H1 (cell line): Measurements from ENCODE around the gene ZNF674. TPM values are rescaled to one million over a fixed set of nuclear protein-coding genes. Genes with fewer than 3 reads are reported as not detected.

Experiments used
- CTCF ChIA-PET: fragments of 300-600 bp; sonication (Branson Sonifier 250); formaldehyde crosslinking; loops from one replicate; lab custom pipeline; 2021; ENCODE audit not compliant: partially characterized antibody; lab: Charles Lee
- POLR2A ChIA-PET: fragments of 300-600 bp; sonication (Branson Sonifier 250); formaldehyde crosslinking; loops from one replicate; lab custom pipeline; 2021; ENCODE audit warnings: inconsistent platforms; ENCODE audit not compliant: partially characterized antibody; lab: Charles Lee
- DNase-seq, 2 experiments: peaks; one replicate each; pipeline versions ENCODE4 v3.0.0 to v3.0.0-alpha.2; 2010 to 2022; ENCODE audit warnings: low spot score in 2 of 2, low read depth in 1 of 2, mixed read lengths in 1 of 2
- FAIRE-seq: peaks from 2 replicates; lab custom pipeline; 2011; peaks lifted over from hg19 to GRCh38; lab: Jason Lieb, UNC
- H2AFZ ChIP-seq: 2 replicates; pipeline ENCODE4 v1.8.1; 2012; ENCODE audit warnings: low read length, inconsistent platforms
- H2AK5ac ChIP-seq: 2 replicates; pipeline ENCODE4 v1.6.1; 2013; ENCODE audit warnings: low read depth, low read length
- H2BK120ac ChIP-seq: replicated peaks from 2 replicates; pipeline ENCODE3; 2013; ENCODE audit warnings: low read depth, low read length, inconsistent platforms
- H2BK12ac ChIP-seq: 2 replicates; pipeline ENCODE4 v1.6.1; 2013; ENCODE audit warnings: low read depth, low read length
- H2BK15ac ChIP-seq: 2 replicates; pipeline ENCODE4 v1.6.1; 2013; ENCODE audit warnings: low read length
- H2BK20ac ChIP-seq: 2 replicates; pipeline ENCODE4 v1.6.1; 2013; ENCODE audit warnings: low read length
- H2BK5ac ChIP-seq: 2 replicates; pipeline ENCODE4 v1.6.1; 2013; ENCODE audit warnings: low read depth, low read length
- H3K14ac ChIP-seq: 2 replicates; pipeline ENCODE4 v1.6.1; 2013; ENCODE audit warnings: inconsistent platforms; ENCODE audit not compliant: insufficient read length
- H3K18ac ChIP-seq: 2 replicates; pipeline ENCODE4 v1.6.1; 2013; ENCODE audit warnings: low read length; ENCODE audit errors: extremely low read depth
- H3K23ac ChIP-seq: 2 replicates; pipeline ENCODE4 v1.6.1; 2013; ENCODE audit warnings: inconsistent platforms; ENCODE audit not compliant: insufficient read length
- H3K23me2 ChIP-seq: 2 replicates; pipeline ENCODE4 v1.6.1; 2013; ENCODE audit warnings: low read depth, low read length
- H3K27ac ChIP-seq: 2 replicates; pipeline ENCODE4 v1.6.1; 2011; ENCODE audit warnings: low read depth, low read length, inconsistent platforms
- H3K27me3 ChIP-seq, 4 experiments: replicated peaks in 1 of 4; 1 replicate in 1 of 4; 2 replicates in 3 of 4; pipeline versions ENCODE4 v1.6.1 to v1.8.1; 2011 to 2013; ENCODE audit warnings: low read length in 3 of 4, mild to moderate bottlenecking in 3 of 4, inconsistent platforms in 2 of 4, mixed read lengths in 2 of 4, moderate library complexity in 1 of 4; ENCODE audit not compliant: control insufficient read depth in 3 of 4, insufficient read depth in 3 of 4; ENCODE audit errors: extremely low read depth in 1 of 4
- H3K36me3 ChIP-seq, 4 experiments: 2 replicates each; pipeline versions ENCODE4 v1.6.1 to v1.8.1; 2011 to 2013; ENCODE audit warnings: mild to moderate bottlenecking in 4 of 4, low read length in 3 of 4, moderate library complexity in 2 of 4, control low read depth in 1 of 4, inconsistent platforms in 1 of 4; ENCODE audit not compliant: insufficient read depth in 4 of 4, control insufficient read depth in 2 of 4
- H3K4ac ChIP-seq: replicated peaks from 2 replicates; pipeline ENCODE3; 2013; ENCODE audit warnings: low read length, low read depth, mixed read lengths, inconsistent platforms; ENCODE audit not compliant: insufficient read length
- H3K4me1 ChIP-seq, 4 experiments: replicated peaks in 1 of 4; 1 replicate in 1 of 4; 2 replicates in 3 of 4; pipeline versions ENCODE4 v1.6.1 to v1.8.1; 2011 to 2013; ENCODE audit warnings: low read length in 3 of 4, inconsistent platforms in 2 of 4, mixed read lengths in 1 of 4; ENCODE audit not compliant: insufficient read depth in 4 of 4, control insufficient read depth in 3 of 4
- H3K4me2 ChIP-seq, 2 experiments: 2 replicates each; pipeline versions ENCODE4 v1.6.1 to v1.8.1; 2011 to 2013; ENCODE audit warnings: low read depth in 2 of 2, low read length in 2 of 2, control low read depth in 1 of 2, inconsistent platforms in 1 of 2, mild to moderate bottlenecking in 1 of 2; ENCODE audit not compliant: insufficient read depth in 1 of 2
- H3K4me3 ChIP-seq, 4 experiments: fragments of 200-600, 300-600 bp in 1 of 4; sonication (generic), shearing (Covaris generic), sonication (Bioruptor Twin) in 1 of 4; 2 replicates each; pipeline versions ENCODE4 v1.5.1 to v1.8.1; 2011 to 2016; ENCODE audit warnings: low read length in 4 of 4, low read depth in 3 of 4, control low read depth in 2 of 4, inconsistent platforms in 2 of 4, mild to moderate bottlenecking in 2 of 4, mixed read lengths in 1 of 4, moderate library complexity in 1 of 4; ENCODE audit not compliant: insufficient read depth in 2 of 4; ENCODE audit errors: extremely low read depth in 1 of 4
- H3K56ac ChIP-seq: replicated peaks from 2 replicates; pipeline ENCODE3; 2013; ENCODE audit warnings: low read depth, mild to moderate bottlenecking, mixed read lengths, low read length, inconsistent platforms; ENCODE audit not compliant: insufficient read length
- H3K79me1 ChIP-seq: 2 replicates; pipeline ENCODE4 v1.6.1; 2013; ENCODE audit warnings: low read depth, low read length, control low read depth
- H3K79me2 ChIP-seq, 2 experiments: 2 replicates each; pipeline versions ENCODE4 v1.6.1 to v1.8.1; 2012 to 2013; ENCODE audit warnings: low read length in 2 of 2, mild to moderate bottlenecking in 2 of 2, inconsistent platforms in 1 of 2; ENCODE audit not compliant: insufficient read depth in 2 of 2, control insufficient read depth in 1 of 2
- H3K9ac ChIP-seq, 4 experiments: replicated peaks in 1 of 4; 1 replicate in 1 of 4; 2 replicates in 3 of 4; pipeline versions ENCODE4 v1.6.1 to v1.8.1; 2011 to 2013; ENCODE audit warnings: low read depth in 3 of 4, low read length in 3 of 4, control low read depth in 2 of 4, mild to moderate bottlenecking in 2 of 4, moderate library complexity in 2 of 4, inconsistent platforms in 1 of 4; ENCODE audit errors: extremely low read depth in 1 of 4
- H3K9me3 ChIP-seq, 2 experiments: 2 replicates each; pipeline versions ENCODE4 v1.6.1 to v1.8.1; 2012 to 2013; ENCODE audit warnings: mild to moderate bottlenecking in 2 of 2, moderate library complexity in 2 of 2, control low read depth in 1 of 2, inconsistent platforms in 1 of 2, low read depth in 1 of 2, low read length in 1 of 2, mixed read lengths in 1 of 2; ENCODE audit not compliant: insufficient read depth in 2 of 2
- H4K20me1 ChIP-seq, 2 experiments: replicated peaks in 1 of 2; 2 replicates each; pipeline versions ENCODE3 to v1.8.1; 2011 to 2013; ENCODE audit warnings: inconsistent platforms in 2 of 2, low read length in 2 of 2, mild to moderate bottlenecking in 1 of 2; ENCODE audit not compliant: insufficient read depth in 2 of 2, control insufficient read depth in 1 of 2
- H4K5ac ChIP-seq: 2 replicates; pipeline ENCODE4 v1.6.1; 2013; ENCODE audit warnings: low read length, low read depth, mixed read lengths, inconsistent platforms; ENCODE audit not compliant: insufficient read length
- H4K8ac ChIP-seq: 2 replicates; pipeline ENCODE4 v1.8.0; 2013; ENCODE audit warnings: mild to moderate bottlenecking, moderate library complexity, low read length, inconsistent platforms; ENCODE audit not compliant: insufficient read depth; ENCODE audit errors: extremely low read depth
- H4K91ac ChIP-seq: replicated peaks from 2 replicates; pipeline ENCODE3; 2013; ENCODE audit warnings: low read length, mixed read lengths, inconsistent platforms; ENCODE audit not compliant: insufficient read length
- CREB1 ChIP-seq: IDR thresholded peaks from 2 replicates; pipeline ENCODE4 v1.6.1; 2012; ENCODE audit warnings: inconsistent platforms
- GABPA ChIP-seq: IDR thresholded peaks from 2 replicates; pipeline ENCODE4 v1.6.1; 2011; ENCODE audit warnings: mild to moderate bottlenecking, low read length, moderate library complexity, borderline replicate concordance; ENCODE audit not compliant: insufficient read depth
- POLR2AphosphoS5 ChIP-seq: IDR thresholded peaks from 2 replicates; pipeline ENCODE4 v1.6.1; 2011; ENCODE audit warnings: low read depth, low read length
- TBP ChIP-seq: IDR thresholded peaks from 2 replicates; pipeline ENCODE4 v1.6.1; 2011; ENCODE audit warnings: low read depth, low read length, improper control_type of control experiment
- TCF12 ChIP-seq: IDR thresholded peaks from 2 replicates; pipeline ENCODE4 v1.6.1; 2011; ENCODE audit warnings: low read depth, mild to moderate bottlenecking, low read length
- WGBS, 2 experiments: shearing (Covaris generic) in 1 of 2; methylation state at CpG; one replicate each; pipeline versions ENCODE4 v1.1.6 to v1.1.7; 2013 to 2015; ENCODE audit warnings: low lambda C conversion rate in 2 of 2, mixed read lengths in 2 of 2, inconsistent platforms in 1 of 2, low coverage in 1 of 2, missing lambda C conversion rate in 1 of 2; ENCODE audit not compliant: insufficient replicate concordance in 2 of 2, insufficient coverage in 1 of 2, insufficient read length in 1 of 2; ENCODE audit errors: extremely low coverage in 1 of 2, missing lambda C conversion rate in 1 of 2; 5-methylcytosine and 5-hydroxymethylcytosine counted together
- long read RNA-seq, 2 experiments: library from RNA in 1 of 2; library from capped mRNA in 1 of 2; stranded (forward); transcript quantifications; one replicate each; pipeline ENCODE4 v2.0.0, GENCODE V29; 2021; ENCODE audit warnings: inconsistent platforms in 1 of 2
- polyA minus RNA-seq, 3 experiments: library from RNA; depleted of rRNA, polyadenylated mRNA; stranded (reverse); fragments of >200 nt; gene quantifications; 1 replicate in 2 of 3; 2 replicates in 1 of 3; pipeline ENCODE4 v1.2.3, GENCODE V29; 2011
- polyA plus RNA-seq, 7 experiments: library from polyadenylated mRNA; depleted of rRNA in 3 of 7; stranded (reverse) in 5 of 7; unstranded in 2 of 7; fragments of >200 nt in 5 of 7; fragments of 200-250 nt in 2 of 7; gene quantifications; 1 replicate in 5 of 7; 2 replicates in 1 of 7; 4 replicates in 1 of 7; pipeline versions ENCODE4 v1.2.1 to v1.2.3, GENCODE V29; 2011 to 2013; ENCODE audit warnings: missing spikeins in 2 of 7, mixed read lengths in 2 of 7
- total RNA-seq: library from RNA; stranded (reverse); fragmentation: NEBNext Ultra II Directional; extraction: Animal tissue kit (Norgen Biotek cat#: 25700); gene quantifications from 2 replicates; pipeline ENCODE4 v1.2.1, GENCODE V29; 2021
- TF ChIP-seq, protein P1 (sequence below), 3 experiments: IDR thresholded peaks; 1 replicate in 2 of 3; 2 replicates in 1 of 3; pipeline versions ENCODE4 v1.5.1 to v1.6.1; 2011; ENCODE audit warnings: low read length in 3 of 3, mild to moderate bottlenecking in 3 of 3, inconsistent platforms in 2 of 3, low read depth in 1 of 3, moderate library complexity in 1 of 3; ENCODE audit not compliant: insufficient read depth in 1 of 3; ENCODE audit errors: control extremely low read depth in 1 of 3

Gene ZNF674
- total RNA-seq (6.1 and 7.4 TPM in 2 replicates), polyA plus RNA-seq (2011; rRNA removed) (2.0 and 2.4 TPM in 2 replicates), polyA minus RNA-seq (2011; rRNA and poly(A)+ RNA removed) (20.6 and 24.3 TPM in 2 replicates)
- polyA plus RNA-seq (2011; cell fraction: cytosol; rRNA removed), result 2.6 TPM
- 6.5 TPM for polyA plus RNA-seq (2011; cell fraction: nucleus; rRNA removed)
- 2.7 to 5.5 TPM (median 3.8 TPM) in 4 replicates for polyA plus RNA-seq (2012, experiment 1 of 2)
- polyA plus RNA-seq (2012, experiment 2 of 2), result 0.35 TPM
- polyA plus RNA-seq (2013, experiment 1 of 2), result 2.4 TPM
- polyA plus RNA-seq (2013, experiment 2 of 2), result 2.6 TPM
- 4.2 TPM for polyA minus RNA-seq (2011; cell fraction: cytosol; rRNA and poly(A)+ RNA removed)
- polyA minus RNA-seq (2011; cell fraction: nucleus; rRNA and poly(A)+ RNA removed), result 34.8 TPM
- long read RNA-seq, experiment 1, partial matches to known transcripts, result 0 of 3 reads
- long read RNA-seq, experiment 1, other reads (novel, unspliced or antisense), result 3 of 3 reads
- long read RNA-seq, experiment 2, partial matches to known transcripts, result 0 of 1 reads
- long read RNA-seq, experiment 2, other reads (novel, unspliced or antisense), result 1 of 1 reads

- Histone ChIP-seq H3K9ac (peak within 1 kb of the TSS; percentile 68 to 88 (median 74); a peak in 6 of 7 replicates), H3K27ac (peak within 1 kb of the TSS; percentile 58; the same call in 1 of the 2 replicates), H2AFZ (no peak within 1 kb of the TSS), H4K8ac (no peak within 1 kb of the TSS), H2AK5ac (no peak within 1 kb of the TSS), H2BK120ac (no peak within 1 kb of the TSS), H3K79me2 (peaks cover 11 to 32% of the 10 kb centered on the region in 2 experiments; a peak in 3 of 4 replicates), H3K56ac (peak within 1 kb of the TSS; percentile 46), H3K23me2 (no peaks in the 10 kb centered on the region), H2BK20ac (no peak within 1 kb of the TSS), H3K18ac (no peak within 1 kb of the TSS; the same call in none of the 2 replicates), H4K91ac (peak within 1 kb of the TSS; percentile 91), H2BK12ac (no peak within 1 kb of the TSS), H3K14ac (no peak within 1 kb of the TSS), H2BK5ac (peak within 1 kb of the TSS; percentile 52), H3K23ac (no peak within 1 kb of the TSS), H3K36me3 (peaks cover 0 to 28% (median 3%) of the 10 kb centered on the region in 4 experiments; a peak in 3 of 8 replicates), H3K4me2 (peak within 1 kb of the TSS; percentile 80 to 86), H3K9me3 (peaks cover 0 to 2% of the 10 kb centered on the region in 2 experiments; a peak in 1 of 4 replicates), H4K20me1 (no peaks in the 10 kb centered on the region), H2BK15ac (no peak within 1 kb of the TSS), H3K4ac (no peak within 1 kb of the TSS), H3K27me3 (no peaks in the 10 kb centered on the region), H4K5ac (peak within 1 kb of the TSS; percentile 76), H3K4me3 (peak within 1 kb of the TSS; percentile 65 to 92 (median 88)), H3K79me1 (no peaks in the 10 kb centered on the region), H3K4me1 (peaks cover 0 to 3% (median 1%) of the 10 kb centered on the region in 4 experiments; a peak in 1 of 7 replicates)
- DNase-seq (peak; percentile 59 to 82), FAIRE-seq (no peak)
- ChIA-PET CTCF (no interaction called here), POLR2A (interaction anchor here (1.6 kb wide), 1 partner anchor 10 kb away, joined by 3 read pairs; no protein-coding TSS in a partner anchor)
- WGBS, 2 experiments, result 3% methylated on average over 27 of the region's 57 CpGs; no CpG with 5 or more reads in 1 of the 2 experiments
- no peak for TF ChIP-seq TCF12
- peak; percentile 29; the same call in 1 of the 2 replicates for TF ChIP-seq TBP
- peak; percentile 23; the same call in 1 of the 2 replicates for TF ChIP-seq CREB1
- TF ChIP-seq POLR2AphosphoS5, result peak; percentile 68
- TF ChIP-seq, protein P1, sequence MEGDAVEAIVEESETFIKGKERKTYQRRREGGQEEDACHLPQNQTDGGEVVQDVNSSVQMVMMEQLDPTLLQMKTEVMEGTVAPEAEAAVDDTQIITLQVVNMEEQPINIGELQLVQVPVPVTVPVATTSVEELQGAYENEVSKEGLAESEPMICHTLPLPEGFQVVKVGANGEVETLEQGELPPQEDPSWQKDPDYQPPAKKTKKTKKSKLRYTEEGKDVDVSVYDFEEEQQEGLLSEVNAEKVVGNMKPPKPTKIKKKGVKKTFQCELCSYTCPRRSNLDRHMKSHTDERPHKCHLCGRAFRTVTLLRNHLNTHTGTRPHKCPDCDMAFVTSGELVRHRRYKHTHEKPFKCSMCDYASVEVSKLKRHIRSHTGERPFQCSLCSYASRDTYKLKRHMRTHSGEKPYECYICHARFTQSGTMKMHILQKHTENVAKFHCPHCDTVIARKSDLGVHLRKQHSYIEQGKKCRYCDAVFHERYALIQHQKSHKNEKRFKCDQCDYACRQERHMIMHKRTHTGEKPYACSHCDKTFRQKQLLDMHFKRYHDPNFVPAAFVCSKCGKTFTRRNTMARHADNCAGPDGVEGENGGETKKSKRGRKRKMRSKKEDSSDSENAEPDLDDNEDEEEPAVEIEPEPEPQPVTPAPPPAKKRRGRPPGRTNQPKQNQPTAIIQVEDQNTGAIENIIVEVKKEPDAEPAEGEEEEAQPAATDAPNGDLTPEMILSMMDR (IDR thresholded peaks at IDR 0.05; ENCODE audit: control extremely low read depth in 1 of 3, insufficient read depth in 1 of 3, low read depth in 1 of 3, low read length in 3 of 3), result peak; percentile 29 to 68 (median 58)
- TF ChIP-seq GABPA, result no peak
These were observed at the start of gene ZNF674 for GRCh38 chrX:46545111-46546005. Gene ZNF674 (minus strand): TSS chrX:46545421. CDS start chrX:46542087, 3,334 bp downstream.
